GM18519 (cell line): ENCODE data around the gene RNF214.
"Not testable (repeated sequence)": the region's sequence is repeated elsewhere in the genome, so short reads cannot be mapped to it uniquely, and the experiment has no call there.

Source experiments
- ATAC-seq: cut with Tn5 transposase; IDR thresholded peaks from one replicate; pipeline ENCODE4 v1.9.1; 2021; ENCODE audit warnings: mild to moderate bottlenecking, moderate library complexity; ENCODE audit not compliant: unreplicated experiment, low FRiP score

RNF214 gene

DNA sequence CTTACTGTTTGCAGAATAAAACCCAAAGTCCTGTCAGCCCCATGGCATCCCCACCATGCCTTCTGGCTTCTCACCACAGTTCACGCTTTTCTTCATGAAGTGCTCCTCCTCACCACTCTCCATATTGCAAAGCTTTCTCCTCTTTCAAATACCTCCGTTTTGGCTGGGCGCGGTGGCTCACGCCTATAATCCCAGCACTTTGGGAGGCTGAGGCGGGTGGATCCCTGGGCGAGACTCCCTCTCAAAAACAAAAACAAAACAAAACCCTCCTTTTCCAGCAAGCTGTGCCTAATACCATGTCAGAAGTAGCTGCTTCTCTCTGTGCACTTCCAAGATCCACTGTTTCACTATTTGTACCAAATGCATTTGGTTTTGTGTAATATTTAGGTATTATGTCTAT, 76.8 kb downstream of the RNF214 start:
- ATAC-seq, result no peak

DNA sequence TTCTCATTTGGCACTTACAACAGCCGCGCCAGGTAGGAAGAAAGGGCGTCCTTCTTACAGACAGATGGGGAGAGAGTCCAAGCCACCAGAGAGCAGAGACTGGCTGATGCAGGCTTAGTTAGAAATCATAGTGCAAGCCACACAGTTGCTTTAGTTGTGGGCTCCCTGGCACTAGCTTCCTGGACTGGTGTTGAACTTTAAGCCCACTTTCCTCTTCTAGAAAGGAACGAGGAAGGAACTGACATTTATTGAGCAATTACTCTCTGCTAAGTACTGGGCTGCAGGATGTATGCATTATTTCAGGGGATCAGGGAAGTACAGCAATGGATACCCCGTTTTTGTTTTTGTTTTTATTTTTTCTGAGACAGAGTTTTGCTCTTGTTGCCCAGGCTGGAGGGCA, 80.6 kb downstream of the RNF214 start:
- ATAC-seq, result no peak

DNA sequence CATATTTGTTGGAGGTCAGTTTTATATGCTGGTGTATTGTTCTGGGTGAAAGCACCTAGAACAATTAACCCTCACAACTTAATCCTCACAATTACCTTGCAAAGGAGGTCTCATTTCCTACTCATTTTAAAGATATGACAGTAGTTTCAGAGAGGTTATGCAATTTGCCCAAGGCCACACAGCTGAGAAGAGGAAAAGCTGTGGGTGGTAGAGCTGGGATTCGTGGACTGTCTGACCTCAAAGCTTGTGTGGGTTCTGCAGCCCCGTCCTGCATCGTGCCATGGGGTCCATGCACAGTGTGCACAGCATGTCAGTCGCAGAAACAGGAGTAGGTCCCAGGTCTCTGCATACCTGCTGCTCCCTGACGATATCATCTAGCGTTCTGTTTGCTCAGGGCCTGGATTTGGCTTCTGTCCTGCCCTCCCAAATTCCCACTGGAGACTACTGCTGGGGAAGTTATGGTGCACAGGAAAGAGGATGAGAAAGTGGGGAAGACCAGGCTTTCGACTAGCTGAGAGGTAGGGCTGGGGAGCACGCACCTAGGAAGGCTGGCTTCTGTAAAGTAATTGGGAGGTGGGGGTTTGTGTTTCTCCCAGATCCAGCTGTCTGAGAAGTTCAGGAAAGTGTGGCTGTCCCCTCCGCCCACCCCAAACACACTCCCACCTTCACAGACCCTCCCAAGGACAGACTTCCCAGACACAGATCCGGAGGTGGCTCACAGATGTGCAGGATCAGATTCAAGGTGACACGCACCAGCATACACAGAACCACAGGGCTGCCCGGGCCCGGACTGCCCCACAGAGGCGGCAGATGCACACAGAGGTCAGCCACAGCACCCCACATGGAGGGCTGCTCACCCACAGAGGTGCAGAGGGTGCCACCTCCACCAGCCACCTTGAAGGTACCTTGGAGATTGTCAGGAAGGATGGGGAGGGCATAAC, 81.6 kb downstream of the RNF214 start:
- ATAC-seq, result no peak

DNA sequence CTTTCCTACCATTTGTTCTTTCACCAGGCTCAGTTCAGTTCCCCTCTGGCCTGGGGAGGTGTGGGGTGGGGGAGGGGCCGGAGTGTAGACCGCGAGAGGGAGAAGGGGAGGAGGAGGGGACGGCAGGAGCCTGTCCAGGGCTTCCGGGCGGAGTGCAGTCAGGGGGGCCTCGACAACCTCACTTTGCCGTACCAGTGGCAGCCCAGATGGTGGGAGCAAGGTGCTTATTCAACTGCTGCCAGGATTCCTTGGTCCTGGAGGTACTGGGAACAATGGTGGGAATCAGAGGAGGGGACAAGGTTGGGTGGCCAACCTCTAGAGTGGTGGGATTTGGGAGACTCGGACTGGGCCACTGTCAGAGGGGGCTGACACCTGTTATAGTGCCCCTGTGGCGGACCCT, 82.4 kb downstream of the RNF214 start:
- no peak for ATAC-seq

DNA sequence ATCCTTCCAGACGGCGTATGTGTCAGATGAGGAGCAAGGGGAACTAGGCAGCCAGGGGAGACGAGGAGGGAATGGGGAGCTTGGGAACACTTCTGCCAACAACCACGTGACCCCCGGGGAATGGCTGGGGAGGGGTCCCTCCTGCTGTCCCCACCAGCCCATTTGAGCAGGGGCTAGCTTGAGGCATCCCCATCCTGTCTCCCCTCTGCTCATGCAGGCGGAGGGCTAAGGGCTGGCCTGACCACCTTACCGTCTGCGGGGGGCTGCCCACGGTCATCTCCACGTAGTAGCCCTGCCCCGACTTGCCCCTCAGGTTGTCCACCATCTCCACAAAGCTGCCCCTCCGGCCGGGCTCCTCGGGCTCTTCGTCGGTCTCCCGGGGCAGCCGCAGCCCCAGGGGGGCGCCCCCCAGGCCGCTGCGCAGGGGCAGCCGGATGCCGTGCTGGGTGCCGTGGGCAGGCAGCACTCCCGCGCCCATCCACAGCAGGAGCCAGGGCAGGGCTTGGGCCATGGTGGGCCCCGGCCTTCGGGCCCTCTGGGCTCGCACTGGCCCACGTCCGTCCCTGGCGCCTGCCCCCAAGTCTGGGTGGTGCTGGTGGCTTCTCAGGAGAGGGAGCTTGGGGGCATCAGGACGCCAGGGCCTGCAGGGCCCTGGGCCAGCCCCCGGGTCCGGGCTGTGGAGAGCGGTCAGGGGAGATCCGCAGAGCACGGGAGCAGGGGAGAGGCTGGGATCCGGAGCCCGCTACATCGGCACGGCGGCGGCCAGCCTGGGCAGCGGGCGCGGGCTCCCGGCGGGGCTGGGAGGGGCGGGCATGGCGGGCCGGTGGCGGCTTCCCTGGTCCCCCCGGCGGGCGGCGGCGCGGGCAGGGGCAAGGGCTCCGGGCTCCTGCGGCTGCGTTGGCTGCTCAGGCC, 83.1 kb downstream of the RNF214 start:
- ATAC-seq, result no peak

DNA sequence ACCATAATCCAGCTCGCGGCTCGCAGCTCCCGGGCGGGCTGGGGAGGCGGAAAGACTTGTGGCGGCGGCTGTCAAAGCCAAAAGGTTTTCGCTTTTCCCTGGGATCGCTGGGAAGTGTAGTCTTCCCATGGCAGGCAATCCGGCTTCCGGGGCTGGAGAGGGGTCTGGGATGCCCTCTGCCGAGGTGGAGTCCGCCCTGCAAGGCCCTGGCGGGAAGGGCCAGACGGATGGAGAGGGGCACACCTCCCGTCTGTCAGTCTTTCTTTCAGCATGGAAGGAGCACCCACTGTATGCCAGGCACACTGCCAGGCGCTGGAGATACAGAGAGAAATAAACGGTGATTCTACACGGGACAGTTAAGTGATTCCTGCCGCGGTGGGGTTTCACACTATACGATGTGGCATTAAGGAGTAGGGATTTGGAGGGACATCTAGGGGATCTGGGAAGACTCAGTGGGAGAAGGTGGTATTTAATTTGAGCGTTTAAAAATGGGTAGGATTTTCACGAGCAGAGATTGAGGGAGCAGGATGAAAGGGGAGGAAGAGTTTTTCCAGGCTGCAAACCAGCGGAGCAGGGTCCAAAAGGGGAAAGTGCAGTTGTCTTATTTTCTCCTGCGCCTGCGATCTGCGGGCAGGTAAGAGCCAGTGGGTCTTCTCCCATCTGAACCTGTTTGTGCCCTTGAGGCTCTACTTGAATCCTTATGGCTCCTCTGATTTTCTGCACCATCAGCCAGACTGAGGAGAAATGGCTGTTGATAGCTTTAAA, 83.9 kb downstream of the RNF214 start, which contains the start of gene BACE1:
Gene BACE1, minus strand, starts transcription at position 60 of the 765 bp plus-strand sequence. CDS start 461 bp downstream, outside the sequence.
- ATAC-seq, result no peak

DNA sequence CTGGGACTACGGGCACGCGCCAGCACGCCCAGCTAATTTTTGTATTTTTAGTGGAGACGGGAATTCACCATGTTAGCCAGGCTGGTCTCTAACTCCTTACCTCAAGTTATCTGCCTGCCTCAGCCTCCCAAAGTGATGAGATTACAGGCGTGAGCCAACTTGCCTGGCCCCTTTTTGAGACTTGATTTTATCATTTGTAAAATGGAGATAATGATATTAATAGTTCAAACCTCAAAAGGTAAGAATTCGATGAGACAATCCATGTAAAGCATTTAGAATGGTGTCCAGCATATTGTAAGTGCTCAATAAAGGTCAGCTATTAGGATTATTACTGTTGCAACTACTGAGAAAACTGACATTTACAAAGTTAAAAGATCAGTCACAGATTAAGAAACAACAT, 86.3 kb downstream of the RNF214 start:
- ATAC-seq, result no peak

DNA sequence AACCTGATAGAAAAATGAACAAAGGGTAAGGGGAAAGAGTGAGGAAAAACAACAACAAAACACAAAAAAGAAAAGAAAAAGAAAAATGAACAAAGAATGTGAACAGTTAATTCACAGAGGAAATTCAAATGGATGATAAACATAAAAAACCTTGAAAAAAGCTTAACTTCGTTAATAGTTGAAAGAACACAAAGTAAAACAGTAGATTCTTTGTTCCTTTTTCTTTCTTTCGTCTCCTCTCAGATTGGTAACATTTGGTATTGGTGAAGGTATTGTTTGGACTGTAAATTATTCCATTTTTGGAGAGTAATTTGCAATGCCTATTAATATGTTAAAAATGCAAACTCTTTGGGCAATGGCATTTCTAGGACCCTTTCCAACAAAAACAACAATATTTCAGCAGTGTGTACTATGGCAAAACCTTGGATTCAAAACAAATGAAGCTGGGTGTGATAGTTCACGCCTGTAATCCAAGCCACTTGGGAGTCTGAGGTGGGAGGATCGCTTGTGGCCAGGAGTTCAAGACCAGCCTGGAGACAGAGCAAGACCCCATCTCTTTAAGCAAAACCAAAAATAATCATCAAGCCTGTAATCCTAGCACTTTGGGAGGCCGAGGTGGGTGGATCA, 86.9 kb downstream of the RNF214 start:
- no peak for ATAC-seq

DNA sequence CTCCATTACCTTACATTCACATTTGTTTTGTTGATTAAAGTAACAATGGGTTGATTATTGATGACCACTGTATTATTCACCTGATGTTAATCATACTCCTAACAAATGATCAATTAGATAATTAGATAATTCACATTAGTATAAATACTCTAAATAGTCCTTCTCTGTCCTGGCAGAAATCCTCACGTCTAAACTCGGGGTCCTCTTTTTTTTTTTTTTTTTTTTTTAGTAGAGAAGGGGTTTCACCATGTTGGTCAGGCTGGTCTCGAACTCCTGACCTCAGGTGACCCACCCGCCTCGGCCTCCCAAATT, 94.7 kb downstream of the RNF214 start:
- ATAC-seq, result not testable (repeated sequence)

DNA sequence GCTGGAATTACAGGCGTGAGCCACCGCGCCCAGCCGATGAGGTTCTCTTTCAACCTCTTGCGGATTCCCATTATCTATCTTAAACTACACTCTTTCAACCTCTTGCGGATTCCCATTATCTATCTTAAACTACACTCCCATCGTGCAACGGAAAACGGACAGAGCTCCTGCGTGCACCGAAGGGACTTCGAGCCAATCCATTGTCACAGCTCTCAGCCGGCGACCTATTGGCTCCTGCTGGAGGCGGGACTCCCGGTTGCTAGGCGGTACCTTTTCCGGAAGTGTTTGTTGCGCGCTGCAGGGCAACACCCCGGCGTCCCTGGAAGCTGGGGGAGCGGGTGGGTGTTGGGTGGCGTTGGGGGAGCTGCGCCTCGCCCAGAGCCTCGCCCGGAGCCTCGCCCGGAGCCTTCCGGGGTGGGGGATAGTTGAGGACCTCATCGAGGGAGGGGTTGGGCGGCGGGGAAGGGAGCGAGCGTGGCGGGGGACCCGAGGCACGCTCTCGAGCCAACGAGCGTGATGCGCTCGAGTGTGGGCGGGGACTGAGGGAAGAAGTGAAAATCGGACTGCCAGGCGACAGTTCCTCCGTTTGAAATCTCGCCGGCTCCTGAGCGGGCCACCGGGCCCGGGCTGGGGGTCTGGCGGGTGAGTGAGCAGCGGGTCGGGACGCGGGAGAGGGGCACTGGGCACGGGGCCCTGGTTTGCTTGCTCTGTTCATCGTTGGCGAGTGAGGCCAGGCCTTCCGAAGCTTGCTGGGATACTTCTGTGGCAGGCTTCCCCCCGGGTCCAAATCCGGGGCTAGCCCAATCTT, 95.3 kb downstream of the RNF214 start, which contains the start of gene CEP164:
Gene CEP164, plus strand, starts transcription at position 288 of the 808 bp plus-strand sequence. CDS start 10,733 bp downstream, outside the sequence.
- peak; percentile 81 for ATAC-seq

DNA sequence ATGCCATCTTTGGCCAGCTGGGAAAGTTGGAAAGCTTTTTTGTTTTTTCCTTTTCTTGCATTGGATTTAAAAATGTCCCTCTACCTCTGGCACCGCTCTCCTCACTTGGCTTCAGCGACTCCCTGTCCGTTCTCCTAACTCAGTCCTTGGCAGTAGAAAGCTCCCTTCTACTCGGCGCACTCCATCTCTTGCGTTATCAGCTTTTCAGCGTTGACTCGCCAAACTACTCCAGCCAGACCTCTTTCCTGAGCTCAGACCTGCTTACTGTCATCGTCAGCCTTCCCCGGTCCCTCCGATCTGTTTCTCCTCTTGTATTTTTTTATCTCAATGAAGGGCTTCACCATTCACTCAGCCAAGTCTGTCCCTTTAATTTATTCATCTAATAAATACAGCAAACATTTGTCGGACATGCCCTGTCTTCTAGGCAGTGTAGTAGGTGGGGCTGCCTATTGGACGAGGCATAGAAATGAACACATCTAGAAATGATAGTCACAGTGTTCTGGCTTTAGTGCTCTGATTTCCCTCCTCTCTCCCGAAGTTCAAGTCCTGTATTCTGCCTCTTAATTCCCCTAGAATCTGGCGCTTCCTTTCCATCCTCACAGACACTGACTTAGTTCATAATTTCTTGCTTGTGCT, 96.0 kb downstream of the RNF214 start:
- no peak for ATAC-seq

DNA sequence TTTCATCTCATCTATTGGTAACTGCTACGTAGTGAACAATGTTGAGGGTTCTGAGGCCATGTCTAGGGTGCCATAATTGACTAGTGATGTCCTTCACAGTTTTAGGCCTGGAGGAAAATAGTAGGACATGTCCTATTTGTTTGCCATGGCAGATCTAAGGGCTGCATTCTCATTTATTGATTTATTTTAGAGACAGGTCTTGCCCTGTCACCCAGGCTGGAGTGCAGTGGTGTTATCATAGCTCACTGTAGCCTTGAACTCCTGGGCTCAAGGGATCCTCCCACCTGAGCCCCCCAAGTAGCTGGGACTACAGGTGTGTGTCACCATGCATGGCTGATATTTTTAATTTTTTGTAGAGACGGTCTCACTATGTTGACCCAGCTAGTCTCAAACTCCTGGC, 100.4 kb downstream of the RNF214 start:
- no peak for ATAC-seq

DNA sequence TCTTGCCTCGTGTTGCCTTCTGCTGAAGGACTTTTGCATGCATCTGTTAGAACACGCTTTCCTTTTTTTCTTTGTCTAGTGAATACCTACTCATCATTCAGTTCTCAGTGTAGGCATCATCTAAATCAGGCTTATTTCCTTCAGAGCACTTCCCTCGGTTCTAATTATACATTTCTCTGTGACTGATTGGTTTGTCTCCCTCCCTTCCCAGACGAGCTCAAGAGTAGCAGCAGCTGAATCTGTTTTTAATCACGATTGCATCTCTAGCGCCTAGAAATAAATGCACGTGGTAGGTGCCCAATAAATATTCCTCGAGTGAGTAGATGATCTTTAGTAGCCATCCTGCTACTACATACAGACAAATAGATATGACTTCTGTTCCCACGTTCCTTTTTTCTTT, 101.4 kb downstream of the RNF214 start:
- no peak for ATAC-seq

DNA sequence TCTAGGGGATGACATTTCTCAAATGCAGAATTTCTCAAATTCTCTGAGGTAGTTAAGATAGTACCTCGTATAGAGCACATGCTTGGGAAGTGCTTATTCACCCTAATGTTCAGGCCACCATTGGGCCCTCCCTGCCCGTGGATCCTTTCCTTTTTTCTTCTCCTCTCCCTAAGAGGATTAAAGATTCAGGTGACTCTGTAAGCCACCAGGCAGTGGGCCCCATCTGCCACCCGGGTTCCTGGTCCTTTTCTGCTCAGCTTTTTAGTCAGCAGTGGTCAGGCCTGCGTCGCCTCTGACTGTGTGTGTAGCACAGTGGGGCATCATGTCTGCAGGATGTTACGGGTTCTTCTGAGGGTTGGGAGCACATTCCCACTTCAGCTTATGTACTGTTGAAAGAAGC, 102.4 kb downstream of the RNF214 start:
- ATAC-seq, result no peak

DNA sequence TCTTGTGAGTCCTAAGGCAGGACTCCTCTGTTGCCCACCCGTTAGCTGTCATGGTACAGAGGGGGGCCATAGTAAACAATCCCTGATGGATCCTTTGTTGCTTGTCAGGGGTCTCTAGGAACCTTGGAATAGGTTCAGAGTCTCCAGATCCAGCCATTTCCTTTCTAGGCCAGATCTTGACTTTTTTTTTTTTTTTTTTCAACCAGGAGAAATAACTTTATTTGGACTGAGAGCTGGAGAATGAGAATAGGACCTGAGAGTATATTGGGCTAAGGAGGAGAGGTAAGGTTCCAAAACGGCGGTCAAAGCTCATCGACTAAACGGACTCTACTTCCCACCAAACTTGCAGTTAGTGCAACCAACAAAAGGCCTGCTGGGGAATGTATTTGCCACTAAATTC, 102.9 kb downstream of the RNF214 start:
- no peak for ATAC-seq
